Activated CD4-positive, alpha-beta T cell treated with anti-CD3 and anti-CD28 coated beads, Interleukin-2, amount 50 U/mL, for 48 hours (primary cell): ENCODE data around the gene AFG3L2.
"Not testable (repeated sequence)": the region's sequence is repeated elsewhere in the genome, so short reads cannot be mapped to it uniquely, and the experiment has no call there.

ENCODE experiments used
- DNase-seq, 2 experiments: peaks; one replicate each; pipeline ENCODE4 v3.0.0-alpha.2; 2020

Gene AFG3L2

DNA sequence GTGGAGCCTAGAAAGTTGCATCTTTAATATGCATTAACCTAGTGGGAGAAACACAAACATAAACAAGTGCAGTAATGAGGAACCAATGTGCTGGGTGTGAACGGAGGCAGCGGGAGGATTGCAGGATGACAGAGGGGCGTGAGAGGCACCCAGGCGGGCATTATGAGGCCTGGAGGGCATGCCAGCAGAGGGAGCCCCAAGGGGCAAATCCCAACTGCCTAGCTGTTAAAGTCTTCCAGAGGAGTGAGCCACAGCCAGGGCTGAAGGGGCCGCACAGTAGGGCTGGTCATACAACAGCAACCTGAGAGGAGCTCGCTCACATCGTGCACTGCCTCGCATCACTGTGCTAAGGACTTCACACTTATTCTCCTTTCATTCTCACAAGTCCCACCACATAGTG lies 17.4 kb upstream of the AFG3L2 start:
- DNase-seq = peak in 1 of 2 experiments; percentile 26

DNA sequence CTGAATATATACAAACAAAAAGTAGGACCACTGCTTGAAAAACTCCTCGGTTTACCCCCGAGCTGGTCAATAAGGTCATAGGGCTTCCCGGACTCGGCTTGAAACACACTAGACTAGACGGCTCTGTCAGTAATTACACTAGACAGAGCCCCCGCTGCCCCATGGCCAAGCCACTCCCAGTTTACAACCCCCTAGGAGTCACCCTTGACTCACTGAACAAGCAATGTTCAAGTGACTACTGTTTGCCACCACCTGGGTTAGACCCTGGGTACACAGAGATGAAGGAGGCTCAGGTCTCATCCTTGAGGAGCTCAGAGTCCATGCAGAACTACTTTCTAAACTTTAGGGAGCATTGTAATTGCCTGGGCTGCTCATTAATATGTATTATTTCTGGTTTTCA lies 17.0 kb upstream of the AFG3L2 start:
- no peak for DNase-seq

DNA sequence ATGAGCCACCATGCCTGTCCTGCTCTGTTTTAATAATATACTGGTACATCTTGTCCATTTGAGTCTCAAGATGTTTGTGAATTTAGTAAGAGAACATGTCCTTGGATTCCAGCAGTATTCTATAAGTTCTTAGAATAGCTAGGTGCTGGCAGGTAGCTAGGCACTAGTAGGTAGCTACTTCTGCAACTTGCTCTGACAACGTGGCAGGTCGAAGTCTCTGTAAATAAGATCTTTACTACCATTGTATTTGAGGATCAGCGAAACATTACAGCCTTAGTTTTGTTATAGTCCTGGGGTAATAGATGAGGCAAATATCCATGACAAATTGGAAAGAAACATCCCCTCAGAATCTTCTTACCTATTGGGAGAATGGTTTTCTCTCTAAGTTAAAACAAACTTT lies 16.5 kb upstream of the AFG3L2 start:
- no peak for DNase-seq

DNA sequence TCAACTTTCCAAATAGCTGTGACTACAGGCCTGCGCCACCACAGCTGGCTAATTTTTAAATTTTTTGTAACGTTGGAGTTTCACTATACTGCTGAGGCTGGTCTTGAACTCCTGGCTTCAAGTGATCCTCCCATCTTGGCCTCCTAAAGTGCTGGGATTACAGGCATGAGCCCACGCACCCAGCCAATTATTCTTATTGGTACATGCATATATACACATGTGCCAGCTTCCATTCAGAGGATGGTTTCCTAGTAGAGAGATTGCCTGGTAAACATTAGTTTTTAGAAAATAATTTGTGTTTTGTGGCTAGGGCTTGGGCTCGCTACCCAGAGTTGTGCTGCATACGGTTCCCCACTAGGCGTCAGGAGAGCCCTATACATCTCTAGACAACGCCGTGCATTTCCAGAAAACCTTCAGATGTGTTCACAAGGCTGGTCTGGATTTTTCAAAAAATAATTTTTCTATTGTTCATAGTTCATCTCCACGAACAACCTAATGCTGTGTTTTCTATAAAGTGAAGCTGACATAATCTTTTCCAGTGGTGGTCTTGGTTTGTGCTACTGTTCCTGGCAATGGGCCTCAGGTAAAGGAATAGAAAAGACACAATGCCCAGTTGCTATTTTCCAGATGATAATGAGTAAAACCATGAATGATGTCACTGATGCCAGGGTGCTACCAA lies 14.6 kb upstream of the AFG3L2 start:
- DNase-seq = peak; percentile 53 to 64

DNA sequence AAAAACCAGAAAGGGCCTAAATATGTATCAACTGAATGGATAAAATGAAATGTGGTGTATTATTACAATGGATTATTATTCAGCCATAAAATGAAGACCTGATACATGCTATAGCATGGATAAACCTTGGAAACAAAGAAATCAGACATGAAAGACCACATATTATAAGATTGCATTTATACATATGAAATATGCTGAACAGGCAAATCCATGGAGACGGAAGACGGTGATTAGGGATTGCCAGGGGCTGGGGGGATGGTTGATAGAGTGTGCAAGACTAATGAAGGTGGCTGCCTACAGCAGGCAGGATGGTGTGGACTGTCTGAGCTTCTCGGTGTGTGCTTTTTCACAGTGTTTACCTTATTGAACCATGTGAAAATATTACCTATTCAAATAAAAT lies 11.4 kb upstream of the AFG3L2 start:
- no peak for DNase-seq

DNA sequence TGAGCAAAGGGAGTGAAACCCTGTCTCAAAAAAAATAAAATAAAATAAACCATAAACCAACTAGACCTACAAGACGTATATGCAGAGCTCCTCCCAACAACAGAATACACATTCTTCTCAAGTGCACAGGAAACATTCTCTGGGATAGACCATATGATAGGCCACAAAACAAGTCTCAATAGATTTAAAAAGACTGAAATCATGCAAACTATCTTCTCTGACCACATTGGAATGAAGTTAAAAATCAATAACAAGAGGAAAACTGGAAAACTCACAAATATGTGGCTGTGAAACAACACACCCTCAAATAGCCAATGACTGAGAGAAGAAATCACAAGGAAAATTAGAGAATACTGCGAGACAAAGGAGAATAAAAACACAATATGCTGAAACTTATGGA lies 7.2 kb upstream of the AFG3L2 start:
- no peak for DNase-seq

DNA sequence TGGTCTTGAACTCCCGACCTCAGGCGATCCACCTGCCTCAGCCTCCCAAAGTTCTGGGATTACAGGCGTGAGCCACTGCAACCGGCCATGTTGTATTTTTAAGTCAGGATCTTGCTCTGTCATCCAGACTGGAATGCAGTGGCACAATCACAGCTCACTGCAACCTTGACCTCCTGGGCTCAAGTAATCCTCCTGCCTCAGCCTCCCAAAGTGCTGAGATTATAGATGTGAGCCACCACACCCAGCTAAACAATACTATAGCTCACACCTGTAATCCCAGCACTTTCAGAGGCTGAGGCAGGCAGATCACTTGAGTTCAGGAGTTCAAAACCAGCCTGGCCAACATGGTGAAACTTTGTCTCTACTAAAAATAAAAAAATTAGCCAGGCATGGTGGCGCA lies 6.7 kb upstream of the AFG3L2 start:
- DNase-seq = not testable (repeated sequence)

DNA sequence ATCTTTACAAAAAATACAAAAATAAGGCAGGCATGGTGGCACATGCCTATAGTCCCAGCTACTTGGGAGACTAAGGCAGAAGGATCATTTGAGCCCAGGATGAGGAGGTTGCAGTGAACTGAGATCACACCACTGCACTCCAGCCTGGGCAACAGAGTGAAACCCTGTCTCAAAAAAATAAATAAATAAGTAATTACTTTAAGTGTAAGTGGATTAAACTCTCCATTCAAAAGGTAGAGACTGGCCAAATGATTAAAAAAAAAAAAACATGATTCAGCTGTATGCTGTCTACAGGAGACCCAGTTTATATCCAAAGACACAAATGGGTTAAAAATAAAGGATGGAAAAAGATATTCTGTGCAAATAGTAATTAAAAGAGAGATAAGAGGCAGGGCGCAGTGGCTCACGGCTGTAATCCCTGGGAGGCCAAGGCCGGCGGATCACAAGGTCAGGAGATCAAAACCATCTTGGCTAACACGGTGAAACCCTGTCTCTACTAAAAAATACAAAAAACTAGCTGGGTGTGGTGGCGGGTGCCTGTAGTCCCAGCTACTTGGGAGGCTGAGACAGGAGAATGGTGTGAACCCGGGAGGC lies 5.3 kb upstream of the AFG3L2 start:
- not testable (repeated sequence) for DNase-seq

DNA sequence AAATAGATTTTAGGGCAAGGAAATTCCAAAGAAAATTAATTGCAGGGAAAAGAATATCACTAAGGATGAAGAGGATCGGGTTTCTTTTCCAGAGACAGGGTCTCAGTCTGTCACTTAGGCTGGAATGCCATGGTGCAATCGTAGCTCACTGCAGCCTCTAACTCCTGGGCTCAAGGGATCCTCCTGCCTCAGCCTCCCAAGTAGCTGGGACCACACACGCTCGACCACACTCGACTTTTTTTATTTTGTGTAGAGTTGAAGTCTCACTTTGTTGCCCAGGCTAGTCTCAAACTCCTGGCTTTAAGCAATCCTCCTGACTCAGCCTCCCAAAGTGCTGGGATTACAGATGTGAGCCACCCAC lies 1.2 kb upstream of the AFG3L2 start:
- DNase-seq = not testable (repeated sequence)

DNA sequence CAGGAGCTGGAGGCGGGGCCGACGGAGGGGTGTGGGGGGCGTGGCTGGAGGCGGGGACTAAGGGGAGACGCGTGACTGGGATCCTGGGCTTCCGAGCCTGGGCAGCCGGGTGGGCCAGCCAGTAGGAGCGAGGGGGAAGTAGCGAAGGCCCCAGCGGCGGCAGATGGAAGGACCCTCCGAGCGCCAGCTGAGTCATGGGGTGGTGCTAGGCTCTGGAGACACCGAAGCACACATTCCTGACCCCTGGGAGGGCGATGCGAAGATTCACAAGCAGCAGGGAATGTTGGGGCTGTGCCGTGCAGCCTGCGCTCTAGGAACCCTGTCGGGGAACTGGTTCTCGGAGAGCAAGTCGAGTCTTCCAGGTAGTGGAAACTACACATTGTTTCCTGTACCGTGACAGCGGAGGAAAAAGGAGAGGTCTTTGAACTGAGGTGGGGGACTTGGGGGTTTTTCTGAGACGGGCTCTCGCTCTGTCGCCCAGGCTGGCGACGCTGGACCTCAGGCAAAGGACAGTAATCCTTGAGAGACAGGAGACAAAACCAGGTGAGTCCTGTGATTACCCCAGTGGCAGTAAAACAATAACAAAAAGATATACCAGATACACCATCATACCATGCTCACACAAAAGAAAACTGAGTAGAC lies 650 bp upstream of the AFG3L2 start:
- no peak for DNase-seq

DNA sequence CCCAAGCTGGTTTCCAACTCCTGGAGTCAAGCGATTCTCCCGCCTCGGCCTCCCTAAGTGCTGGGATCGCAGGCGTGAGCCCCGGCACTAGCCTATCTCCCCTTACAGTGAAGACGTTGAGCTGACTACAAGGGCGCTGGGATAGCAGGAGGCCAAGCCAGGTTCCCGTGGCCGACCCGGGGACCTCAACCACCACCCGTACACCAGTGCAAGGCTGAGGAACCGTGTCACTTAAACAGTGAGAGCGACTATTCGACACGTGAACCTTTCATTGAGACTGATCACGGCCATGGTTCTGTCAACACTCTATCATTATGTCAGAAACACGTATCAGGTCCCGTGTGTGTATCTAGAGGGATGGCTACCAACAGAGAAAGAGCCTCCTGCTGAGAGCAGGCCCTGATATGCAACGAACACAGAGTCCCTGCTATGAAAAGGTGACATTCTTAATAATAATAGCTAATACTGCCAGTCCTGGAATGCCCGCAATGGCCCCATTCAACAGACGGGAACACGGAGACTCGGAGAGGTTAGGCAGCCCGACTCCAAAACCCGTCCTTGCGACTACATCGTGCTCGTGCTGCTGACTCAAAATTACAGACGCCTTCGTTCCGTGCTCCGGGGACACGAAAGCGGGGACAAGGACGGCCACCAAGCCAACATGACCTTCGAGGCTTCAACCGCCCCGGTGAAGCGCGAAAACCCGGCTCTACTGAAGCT lies 833 bp downstream of the AFG3L2 start:
- peak in 1 of 2 experiments; percentile 16 for DNase-seq

DNA sequence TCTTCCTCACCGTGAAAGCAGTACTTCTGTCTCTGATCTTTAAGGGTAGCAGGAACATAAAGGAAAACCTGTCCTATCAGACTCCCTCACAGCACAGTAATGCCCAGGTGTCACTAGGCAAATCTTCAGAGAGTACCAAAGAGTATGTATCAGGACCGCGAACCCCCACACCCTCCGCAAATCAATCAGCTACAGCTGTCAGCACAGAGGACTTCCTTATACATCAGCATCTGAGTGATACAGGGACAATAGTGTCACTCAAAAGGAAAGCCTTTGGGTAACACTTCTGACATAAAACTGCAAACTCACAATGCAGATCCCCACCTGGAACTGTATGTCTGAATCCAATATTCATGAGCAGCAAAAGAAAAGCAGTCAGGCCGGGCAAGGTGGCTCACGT lies 2.6 kb downstream of the AFG3L2 start:
- DNase-seq = no peak

DNA sequence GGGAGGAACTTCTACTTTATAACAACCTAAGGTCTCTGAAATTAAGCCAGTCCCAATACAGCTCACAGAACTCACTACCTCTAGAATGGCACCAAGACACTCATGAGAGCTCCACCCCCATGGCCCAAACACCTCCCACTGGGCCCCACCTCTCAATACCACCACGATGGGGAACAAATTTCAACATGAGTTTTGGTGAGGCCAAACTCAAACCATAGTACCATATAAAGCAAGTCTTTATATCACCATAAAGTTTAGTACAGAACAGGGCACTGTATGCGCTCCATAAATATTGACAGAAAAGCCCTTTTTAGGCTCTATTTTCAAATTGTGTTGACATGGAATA lies 3.3 kb downstream of the AFG3L2 start:
- DNase-seq = no peak

DNA sequence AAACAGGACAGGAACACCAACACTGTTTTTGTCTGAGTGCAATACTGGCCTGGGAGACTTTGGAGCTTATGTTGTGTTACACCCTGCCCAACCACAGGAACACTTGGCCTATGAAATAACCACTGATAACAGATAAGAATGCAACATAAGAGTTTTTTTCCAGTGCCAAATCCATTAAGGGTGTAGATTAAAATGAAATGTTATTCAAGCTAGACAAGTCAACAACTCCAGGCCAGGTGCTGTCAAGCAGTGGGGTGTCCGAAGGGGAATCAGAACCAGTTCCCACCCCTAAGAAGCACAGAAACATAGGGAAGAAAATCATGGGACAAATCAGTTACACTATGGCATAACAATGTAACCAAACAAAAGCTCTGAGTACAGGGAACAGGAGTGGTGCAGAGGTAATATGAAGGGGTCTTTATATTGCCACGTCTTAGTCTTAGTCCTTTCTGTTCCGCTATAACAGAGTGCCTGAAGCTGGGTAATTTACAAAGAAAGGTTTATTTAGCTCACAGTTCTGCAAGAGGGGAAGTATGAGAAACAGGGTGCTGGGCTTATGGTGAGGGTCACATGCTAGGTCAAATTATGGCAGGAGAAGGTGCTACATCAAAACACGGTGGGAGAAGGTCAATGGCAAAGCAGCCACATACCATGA lies 3.8 kb downstream of the AFG3L2 start:
- no peak for DNase-seq

DNA sequence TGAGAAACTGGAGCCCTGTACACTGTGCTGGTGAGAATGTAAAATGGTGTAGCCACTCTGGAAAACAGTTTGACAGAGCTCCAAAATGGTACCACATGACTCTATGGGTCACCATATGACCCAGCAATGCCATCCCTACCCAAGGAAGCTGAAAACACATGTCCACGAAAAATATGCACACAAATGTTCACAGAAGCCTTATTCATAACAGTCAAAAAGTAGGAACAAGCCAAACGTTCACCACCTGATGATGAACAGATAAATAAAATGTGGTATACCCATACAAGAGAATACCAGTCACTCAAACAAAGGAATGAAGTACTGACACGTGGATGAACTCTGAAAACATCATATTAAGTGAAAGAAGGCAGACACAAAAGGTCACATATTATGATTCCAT lies 4.6 kb downstream of the AFG3L2 start:
- DNase-seq = no peak

DNA sequence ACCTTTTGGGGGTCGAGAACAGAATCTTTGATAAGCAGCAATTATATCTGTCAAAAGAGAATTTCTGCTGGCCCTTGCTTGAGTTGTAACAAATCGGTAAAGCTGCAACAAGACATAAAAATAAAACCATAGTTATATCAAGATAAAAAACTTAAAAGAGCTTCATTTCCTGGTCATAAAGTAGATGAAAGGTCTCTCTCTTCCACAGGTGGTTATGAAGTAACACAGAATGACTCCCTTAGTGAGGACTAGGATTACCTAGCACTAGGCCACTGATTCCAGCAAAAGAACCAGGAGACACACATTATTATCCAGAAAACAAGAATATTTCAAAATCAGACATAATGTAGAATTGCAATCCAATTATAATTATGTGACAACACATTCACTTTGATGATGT lies 5.4 kb downstream of the AFG3L2 start:
- DNase-seq = no peak

DNA sequence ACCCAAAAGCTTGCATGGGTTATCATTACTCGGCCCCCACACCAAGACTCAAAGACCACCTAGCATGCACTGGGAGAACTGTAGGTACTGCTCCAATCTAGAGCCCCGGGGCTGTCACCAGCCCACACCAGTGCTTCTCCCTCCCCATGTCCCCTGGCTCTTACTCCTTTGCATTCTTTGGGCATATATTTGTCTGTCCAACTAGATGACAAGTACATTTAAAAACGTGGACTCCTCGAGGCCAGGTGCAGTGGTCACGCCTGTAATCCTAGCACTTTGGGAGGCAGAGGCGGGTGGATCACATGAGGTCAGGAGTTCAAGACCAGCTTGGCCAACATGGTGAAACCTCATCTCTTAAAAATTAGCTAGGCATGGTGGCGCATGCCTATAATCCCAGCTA lies 7.8 kb downstream of the AFG3L2 start:
- no peak for DNase-seq

DNA sequence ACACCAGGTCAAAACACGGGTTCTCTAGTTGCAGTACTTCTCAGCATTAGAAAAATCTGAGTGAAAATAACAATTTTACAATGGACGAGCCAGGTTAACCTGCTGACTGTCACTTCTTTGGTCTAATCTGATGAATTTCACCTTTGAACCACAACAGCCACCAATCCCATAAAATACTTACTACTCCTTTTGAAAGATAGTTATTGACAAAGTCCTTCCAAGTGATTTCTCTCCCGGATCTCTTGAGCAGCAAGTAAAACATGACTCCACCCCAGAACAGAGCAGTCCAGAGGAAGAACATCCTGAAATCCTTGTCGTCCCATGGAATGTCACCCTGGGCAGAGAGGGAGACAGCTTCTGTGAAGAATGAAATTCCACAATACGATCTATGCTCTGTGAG lies 10.2 kb downstream of the AFG3L2 start:
- no peak for DNase-seq

DNA sequence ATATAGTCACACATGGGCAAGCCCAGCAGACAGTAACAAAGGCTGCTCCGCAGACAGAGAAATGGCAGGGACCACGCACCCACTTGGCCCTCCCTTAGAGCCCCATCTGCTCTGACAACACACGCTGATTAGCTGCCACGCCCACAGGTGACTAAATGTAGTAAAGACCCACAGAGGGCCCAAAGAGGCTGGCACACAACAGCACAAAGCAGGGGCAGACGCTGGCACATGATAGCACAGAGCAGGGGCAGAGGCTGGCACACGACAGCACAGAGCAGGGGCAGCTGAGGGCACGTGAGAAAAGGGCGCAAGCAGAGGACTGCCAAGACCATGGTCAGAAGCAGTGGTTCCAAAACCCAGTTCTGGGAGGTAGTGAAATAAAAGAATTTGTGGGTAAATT lies 10.6 kb downstream of the AFG3L2 start:
- DNase-seq = no peak

DNA sequence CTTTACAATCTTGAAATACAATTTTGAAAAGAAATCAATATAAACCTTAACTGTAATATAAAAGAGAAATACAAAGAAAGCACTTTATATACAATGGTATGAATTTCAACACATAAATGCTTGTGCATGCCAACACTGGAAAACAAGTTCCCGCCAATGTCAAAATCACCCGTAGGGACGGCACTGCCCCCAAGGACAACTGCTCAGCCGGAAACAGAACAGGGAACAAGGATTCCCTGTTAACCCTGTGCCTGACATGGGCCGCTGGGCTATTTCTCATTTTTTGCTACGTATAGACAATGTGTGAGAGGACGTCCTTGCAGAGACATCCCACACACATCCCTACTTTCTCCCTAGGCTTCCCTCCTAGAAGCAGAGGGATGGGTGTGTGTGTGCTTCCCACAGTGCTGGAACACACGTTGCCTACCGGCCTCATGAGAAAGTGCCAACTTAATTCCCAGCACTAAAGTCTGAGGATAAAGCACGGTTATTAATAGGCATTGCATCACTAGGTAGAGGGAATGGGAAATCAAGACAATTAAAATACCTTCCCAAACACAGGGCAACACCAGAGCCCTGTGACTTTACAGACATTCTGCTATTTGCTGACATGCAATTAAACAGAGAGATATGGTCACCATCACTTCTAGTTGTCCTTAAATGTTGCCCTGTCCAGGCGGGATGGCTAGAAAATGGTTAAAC lies 14.4 kb downstream of the AFG3L2 start:
- no peak for DNase-seq

DNA sequence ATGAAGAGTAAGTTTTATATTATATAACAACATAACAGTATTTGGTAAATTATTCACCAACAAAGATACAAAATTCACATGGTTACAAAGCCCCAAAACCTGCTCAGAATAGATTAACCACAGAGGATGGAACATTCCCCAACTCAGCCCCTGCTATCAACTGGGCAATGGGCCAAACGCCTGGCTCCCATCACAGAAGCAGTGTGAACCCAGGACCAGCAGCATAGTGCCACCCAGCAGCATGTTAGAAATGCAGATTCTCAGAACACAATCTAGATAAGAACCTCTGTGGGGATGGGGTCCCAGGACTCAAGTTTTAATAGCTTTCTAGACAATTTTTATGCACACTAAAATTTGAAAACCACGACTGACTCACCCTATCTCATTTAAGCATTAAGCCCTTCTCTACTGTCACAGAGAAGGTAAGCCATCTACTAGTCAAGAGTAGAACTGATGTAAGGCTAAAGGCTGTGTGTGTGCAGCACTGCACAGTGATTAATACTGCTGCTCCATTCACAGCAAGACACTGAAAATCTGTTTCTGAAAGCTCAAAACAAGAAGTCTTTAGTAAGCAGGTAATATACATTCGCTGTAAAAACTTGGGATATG lies 15.2 kb downstream of the AFG3L2 start:
- no peak for DNase-seq

DNA sequence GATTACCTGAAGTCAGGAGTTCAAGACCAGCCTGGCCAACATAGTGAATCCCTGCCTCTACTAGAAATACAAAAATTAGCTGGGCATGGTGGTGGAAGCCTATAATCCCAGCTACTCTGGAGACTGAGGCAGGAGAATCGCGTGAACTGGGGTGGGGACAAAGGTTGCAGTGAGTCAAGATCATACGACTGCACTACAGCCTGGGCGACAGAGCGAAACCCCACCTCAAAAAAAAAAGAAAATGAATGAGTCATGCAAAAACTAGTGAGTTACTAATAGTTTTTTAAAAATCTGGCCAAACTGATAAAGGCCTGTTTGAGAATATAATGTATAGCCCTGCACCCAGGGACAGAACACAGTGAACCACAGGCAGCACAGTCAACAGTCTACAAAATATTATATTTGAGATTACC lies 17.5 kb downstream of the AFG3L2 start:
- DNase-seq = no peak

DNA sequence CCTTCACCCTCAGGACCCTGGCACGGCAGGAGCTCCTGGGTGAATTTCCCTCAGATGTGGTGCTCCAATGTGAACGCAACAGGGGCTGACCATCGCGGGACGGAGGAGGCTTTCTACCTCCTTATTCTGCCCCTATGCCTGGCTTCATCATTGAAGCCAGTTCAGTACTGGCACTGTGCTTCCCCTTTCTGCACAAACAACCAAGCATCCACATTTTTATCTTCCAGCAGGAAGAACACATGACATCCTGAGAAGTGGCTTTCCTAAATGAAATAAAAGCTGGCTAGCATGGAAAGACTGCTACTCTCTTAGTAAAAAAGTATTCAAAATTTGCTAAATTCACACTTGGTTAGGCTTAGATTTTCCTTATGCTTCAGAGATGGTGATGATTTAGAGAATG lies 24.8 kb downstream of the AFG3L2 start:
- no peak for DNase-seq
